ENCODE measurements around the gene FAM13B. TPM values are rescaled to one million over a fixed set of nuclear protein-coding genes. Genes with fewer than 3 reads are reported as not detected.

The FAM13B gene
- total and polyA plus RNA-seq, 9 of the 15 experiments (the other 6 are each of a cell fraction or from before 2014, with no cell fraction given) = 2.3 to 21.6 (median 14.1) TPM

DNA sequence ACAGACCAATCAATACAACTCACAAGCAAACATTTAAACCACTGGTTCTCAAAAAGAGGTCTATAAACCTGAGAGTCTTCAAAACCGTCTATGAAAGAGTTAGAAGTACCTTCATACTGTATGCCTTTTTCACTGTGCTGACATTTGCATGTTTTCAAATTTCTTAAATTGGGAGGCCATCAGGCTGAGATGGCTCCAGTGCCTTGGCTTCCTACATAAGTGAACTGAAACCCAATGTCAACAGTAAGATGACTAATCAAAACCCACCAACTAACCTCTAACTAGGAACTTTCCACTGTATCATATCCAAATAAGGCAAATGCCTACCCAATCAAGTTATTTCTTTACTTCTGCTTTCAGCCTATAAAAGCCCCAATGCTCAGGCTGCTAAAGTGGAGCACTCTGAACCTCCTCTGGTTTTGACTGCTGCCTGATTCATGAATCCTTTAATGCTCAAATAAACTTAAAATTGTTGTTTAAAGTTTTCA, 35.1 kb downstream of the FAM13B start (continued):
- no peak for TF ChIP-seq KLF1 (tag; IDR thresholded peaks at IDR 0.05)

DNA sequence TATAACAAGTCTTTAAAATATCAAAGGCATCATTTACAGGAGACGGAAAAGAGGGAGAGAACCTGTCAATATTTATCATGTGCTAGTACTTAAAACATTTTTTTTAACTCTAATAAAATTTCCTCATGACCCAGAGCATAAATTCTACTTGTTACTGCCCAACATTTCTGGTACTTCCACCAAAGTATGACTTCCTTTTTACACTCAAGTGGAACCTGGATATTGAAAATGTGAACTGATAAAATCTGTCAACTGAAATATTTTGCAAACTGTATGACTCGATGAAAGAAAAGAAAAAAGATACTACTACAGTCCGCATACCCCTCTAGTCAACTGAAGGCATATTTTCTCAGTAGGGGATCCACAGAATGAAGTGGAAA, 37.1 kb downstream of the FAM13B start:
- H3K9me3 ChIP-seq (replicated peaks; ENCODE audit: control insufficient read depth, insufficient read depth, low read depth, low read length) = no peaks in the 10 kb centered on the region
- peak overlapping the region in 1 of 2 experiments; percentile 69; a peak in 3 of 4 replicates for H3K9ac ChIP-seq (ENCODE audit: insufficient read depth in 1 of 2, low read depth in 2 of 2, low read length in 2 of 2)
- BruUV-seq (replicated peaks) = TSS peak; percentile 26
- H3K79me2 ChIP-seq (ENCODE audit: control insufficient read depth, insufficient read depth, low read length) = peaks cover 84% of the 10 kb centered on the region
- in situ Hi-C loops (cut with MboI) (no loop called here), intact Hi-C loops (cut with micrococcal nuclease) (loop anchor here (5.0 kb wide), 1 partner anchor 243 kb away; the partner anchor contains the start of gene HNRNPA0)
- peaks cover 7 to 40% of the 10 kb centered on the region in 2 experiments; a peak in 4 of 5 replicates for H3K4me1 ChIP-seq (replicated peaks in 1 of 2; ENCODE audit: control insufficient read depth in 2 of 2, insufficient read depth in 2 of 2, low read length in 2 of 2)
- no peaks in the 10 kb centered on the region for H4K20me1 ChIP-seq (replicated peaks; ENCODE audit: control insufficient read depth, insufficient read depth, low read length)
- H3K27ac ChIP-seq (ENCODE audit: extremely low read depth, low read depth, low read length) = peak overlapping the region; percentile 92
- CTCF ChIA-PET (ENCODE audit: low intra/inter-chr PET ratio) = no interaction called here
- WGBS (ENCODE audit: insufficient coverage, low coverage, missing lambda C conversion rate) = 12% methylated on average over 3 of the region's 3 CpGs
- DNase-seq (ENCODE audit: extremely low read depth in 1 of 4, low spot score in 3 of 4) (peak in 1 of 4 experiments; percentile 26), ATAC-seq (no peak; the same call in 2 of the 3 replicates), FAIRE-seq (no peak)
- POLR2A ChIA-PET = interaction anchor here (1.0 to 1.6 kb wide), 3 partner anchors 17 to 42 kb away, joined by 3 to 4 read pairs (median 4); no protein-coding TSS in a partner anchor
- no peaks in the 10 kb centered on the region for H3K9me1 ChIP-seq (ENCODE audit: control insufficient read depth, insufficient read depth, low read length)
- H3K4me3 ChIP-seq = peak overlapping the region; percentile 22
- H3K4me2 ChIP-seq (ENCODE audit: insufficient read depth, low read length) = peak overlapping the region; percentile 33; the same call in 1 of the 2 replicates
- TF ChIP-seq SPI1 (IDR thresholded peaks at IDR 0.05; ENCODE audit: borderline replicate concordance, low read depth, low read length) = peak; percentile 53; the same call in 1 of the 2 replicates
- TF ChIP-seq ZNF695 (CRISPR knock-in tag; IDR thresholded peaks at IDR 0.05) = no peak
- 0 out of 2 replicates have a peak, but pooled peaks have one; percentile 36 for TF ChIP-seq ZNF431 (CRISPR knock-in tag; IDR thresholded peaks at IDR 0.05)
- TF ChIP-seq NFXL1 (CRISPR knock-in tag; IDR thresholded peaks at IDR 0.05) = no peak
- 0 out of 2 replicates have a peak, but pooled peaks have one; percentile 42 for TF ChIP-seq POLR2H (tag; IDR thresholded peaks at IDR 0.05; ENCODE audit: low read depth)
- TF ChIP-seq, protein P1, sequence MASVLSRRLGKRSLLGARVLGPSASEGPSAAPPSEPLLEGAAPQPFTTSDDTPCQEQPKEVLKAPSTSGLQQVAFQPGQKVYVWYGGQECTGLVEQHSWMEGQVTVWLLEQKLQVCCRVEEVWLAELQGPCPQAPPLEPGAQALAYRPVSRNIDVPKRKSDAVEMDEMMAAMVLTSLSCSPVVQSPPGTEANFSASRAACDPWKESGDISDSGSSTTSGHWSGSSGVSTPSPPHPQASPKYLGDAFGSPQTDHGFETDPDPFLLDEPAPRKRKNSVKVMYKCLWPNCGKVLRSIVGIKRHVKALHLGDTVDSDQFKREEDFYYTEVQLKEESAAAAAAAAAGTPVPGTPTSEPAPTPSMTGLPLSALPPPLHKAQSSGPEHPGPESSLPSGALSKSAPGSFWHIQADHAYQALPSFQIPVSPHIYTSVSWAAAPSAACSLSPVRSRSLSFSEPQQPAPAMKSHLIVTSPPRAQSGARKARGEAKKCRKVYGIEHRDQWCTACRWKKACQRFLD (CRISPR knock-in tag; IDR thresholded peaks at IDR 0.05) = 0 out of 2 replicates have a peak, but pooled peaks have one; percentile 3
- TF ChIP-seq, protein P2, sequence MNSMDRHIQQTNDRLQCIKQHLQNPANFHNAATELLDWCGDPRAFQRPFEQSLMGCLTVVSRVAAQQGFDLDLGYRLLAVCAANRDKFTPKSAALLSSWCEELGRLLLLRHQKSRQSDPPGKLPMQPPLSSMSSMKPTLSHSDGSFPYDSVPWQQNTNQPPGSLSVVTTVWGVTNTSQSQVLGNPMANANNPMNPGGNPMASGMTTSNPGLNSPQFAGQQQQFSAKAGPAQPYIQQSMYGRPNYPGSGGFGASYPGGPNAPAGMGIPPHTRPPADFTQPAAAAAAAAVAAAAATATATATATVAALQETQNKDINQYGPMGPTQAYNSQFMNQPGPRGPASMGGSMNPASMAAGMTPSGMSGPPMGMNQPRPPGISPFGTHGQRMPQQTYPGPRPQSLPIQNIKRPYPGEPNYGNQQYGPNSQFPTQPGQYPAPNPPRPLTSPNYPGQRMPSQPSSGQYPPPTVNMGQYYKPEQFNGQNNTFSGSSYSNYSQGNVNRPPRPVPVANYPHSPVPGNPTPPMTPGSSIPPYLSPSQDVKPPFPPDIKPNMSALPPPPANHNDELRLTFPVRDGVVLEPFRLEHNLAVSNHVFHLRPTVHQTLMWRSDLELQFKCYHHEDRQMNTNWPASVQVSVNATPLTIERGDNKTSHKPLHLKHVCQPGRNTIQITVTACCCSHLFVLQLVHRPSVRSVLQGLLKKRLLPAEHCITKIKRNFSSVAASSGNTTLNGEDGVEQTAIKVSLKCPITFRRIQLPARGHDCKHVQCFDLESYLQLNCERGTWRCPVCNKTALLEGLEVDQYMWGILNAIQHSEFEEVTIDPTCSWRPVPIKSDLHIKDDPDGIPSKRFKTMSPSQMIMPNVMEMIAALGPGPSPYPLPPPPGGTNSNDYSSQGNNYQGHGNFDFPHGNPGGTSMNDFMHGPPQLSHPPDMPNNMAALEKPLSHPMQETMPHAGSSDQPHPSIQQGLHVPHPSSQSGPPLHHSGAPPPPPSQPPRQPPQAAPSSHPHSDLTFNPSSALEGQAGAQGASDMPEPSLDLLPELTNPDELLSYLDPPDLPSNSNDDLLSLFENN (IDR thresholded peaks at IDR 0.05; ENCODE audit: low read depth in 2 of 2, low read length in 2 of 2) = no peak
- TF ChIP-seq MEIS2 (IDR thresholded peaks at IDR 0.05; ENCODE audit: partially characterized antibody) = peak; percentile 9
- 0 out of 2 replicates have a peak, but pooled peaks have one; percentile 25 for TF ChIP-seq NFRKB (IDR thresholded peaks at IDR 0.05; ENCODE audit: low read depth)
- TF ChIP-seq SMARCA5 (IDR thresholded peaks at IDR 0.05) = no peak
- TF ChIP-seq GATAD2B (IDR thresholded peaks at IDR 0.05; ENCODE audit: borderline replicate concordance) = 0 out of 2 replicates have a peak, but pooled peaks have one; percentile 21
- H2AFZ ChIP-seq (ENCODE audit: low read depth, low read length) = peak overlapping the region; percentile 29; the same call in 1 of the 2 replicates
- no peaks in the 10 kb centered on the region for H3K27me3 ChIP-seq (ENCODE audit: control insufficient read depth in 2 of 2, insufficient read depth in 2 of 2, low read length in 2 of 2)
- H3K36me3 ChIP-seq (ENCODE audit: control insufficient read depth, insufficient read depth, low read length) = peaks cover 27% of the 10 kb centered on the region; the same call in 2 of the 3 replicates
